GM19455 (cell line): ENCODE data around the gene ZDHHC19.
"Not testable (repeated sequence)": the region's sequence is repeated elsewhere in the genome, so short reads cannot be mapped to it uniquely, and the experiment has no call there.

ENCODE experiments used
- ATAC-seq: cut with Tn5 transposase; IDR thresholded peaks from one replicate; pipeline ENCODE4 v1.9.1; 2021; ENCODE audit not compliant: unreplicated experiment

The ZDHHC19 gene

DNA sequence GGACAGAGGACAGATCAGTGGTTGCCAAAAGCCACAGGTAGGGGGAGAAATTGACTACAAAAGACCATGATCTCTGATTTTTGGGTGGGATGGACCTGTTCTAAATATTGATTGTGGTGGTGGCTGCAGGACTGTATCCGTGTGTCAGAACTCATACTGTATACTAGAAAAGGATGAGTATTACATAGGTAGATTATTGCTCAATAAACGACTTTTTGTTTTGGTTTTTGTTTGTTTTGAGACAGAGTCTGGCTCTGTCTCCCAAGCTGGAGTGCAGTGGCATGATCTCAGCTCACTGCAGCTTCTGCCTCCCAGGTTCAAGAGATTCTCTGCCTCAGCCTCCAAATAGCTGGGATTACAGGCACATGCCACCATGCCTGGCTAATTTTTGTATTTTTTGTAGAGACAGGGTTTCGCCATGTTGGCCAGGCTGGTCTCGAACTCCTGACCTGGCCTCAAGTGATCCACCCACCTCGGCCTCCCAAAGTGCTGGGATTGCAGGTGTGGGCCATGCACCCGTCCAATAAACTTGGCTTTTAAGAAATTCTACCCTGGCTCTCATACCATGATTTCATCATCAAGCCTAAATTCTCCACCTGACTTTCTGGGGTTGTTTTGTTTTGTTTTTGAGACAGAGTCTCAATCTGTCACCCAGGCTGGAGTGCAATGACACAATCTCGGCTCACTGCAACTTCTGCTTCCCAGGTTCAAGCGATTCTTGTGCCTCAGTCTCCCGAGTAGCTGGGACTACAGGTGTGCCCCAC, 5.6 kb downstream of the ZDHHC19 start:
- ATAC-seq, result not testable (repeated sequence)

DNA sequence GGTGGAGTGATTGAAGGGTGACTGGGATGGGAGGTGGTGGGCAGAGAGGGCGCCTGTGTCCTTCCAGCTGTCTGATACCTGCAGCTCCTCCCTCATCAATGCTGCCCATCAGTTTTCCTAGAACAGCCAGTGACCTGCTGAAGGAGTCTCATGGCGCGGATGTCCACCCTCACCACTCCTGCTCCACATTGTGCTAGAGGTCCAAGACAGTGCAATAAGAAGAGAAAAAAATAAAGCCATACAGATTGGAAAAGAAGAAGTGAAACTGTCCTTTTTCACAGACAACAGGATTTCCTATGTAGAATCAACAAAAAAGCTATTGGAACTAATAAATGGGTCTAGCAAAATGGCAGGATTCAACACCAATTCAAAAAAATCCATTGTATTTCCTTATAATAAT, 7.4 kb downstream of the ZDHHC19 start:
- ATAC-seq, result no peak

DNA sequence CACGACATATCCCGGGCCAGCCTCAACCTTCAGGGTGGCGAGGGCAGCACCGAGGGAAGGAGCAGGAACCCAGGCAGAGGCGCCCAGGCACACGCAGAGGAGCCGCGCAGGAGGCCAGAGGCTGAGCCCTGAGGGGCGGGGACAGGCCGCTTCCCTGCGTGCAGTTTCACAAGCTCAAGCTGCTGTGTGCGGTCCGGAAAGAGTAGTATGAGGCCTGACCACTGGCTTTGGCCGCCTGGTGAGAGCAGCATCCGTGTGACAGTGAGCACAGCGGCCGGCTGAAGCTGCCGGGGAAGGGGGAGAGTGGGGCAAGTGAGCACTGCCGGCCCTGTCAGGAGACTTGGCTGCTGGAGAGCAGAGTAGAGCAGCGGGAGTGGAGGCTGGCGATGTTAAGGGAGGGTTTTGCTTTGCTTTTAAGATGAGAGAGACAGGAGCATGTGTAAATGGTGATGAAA, 8.7 kb downstream of the ZDHHC19 start:
- no peak for ATAC-seq

DNA sequence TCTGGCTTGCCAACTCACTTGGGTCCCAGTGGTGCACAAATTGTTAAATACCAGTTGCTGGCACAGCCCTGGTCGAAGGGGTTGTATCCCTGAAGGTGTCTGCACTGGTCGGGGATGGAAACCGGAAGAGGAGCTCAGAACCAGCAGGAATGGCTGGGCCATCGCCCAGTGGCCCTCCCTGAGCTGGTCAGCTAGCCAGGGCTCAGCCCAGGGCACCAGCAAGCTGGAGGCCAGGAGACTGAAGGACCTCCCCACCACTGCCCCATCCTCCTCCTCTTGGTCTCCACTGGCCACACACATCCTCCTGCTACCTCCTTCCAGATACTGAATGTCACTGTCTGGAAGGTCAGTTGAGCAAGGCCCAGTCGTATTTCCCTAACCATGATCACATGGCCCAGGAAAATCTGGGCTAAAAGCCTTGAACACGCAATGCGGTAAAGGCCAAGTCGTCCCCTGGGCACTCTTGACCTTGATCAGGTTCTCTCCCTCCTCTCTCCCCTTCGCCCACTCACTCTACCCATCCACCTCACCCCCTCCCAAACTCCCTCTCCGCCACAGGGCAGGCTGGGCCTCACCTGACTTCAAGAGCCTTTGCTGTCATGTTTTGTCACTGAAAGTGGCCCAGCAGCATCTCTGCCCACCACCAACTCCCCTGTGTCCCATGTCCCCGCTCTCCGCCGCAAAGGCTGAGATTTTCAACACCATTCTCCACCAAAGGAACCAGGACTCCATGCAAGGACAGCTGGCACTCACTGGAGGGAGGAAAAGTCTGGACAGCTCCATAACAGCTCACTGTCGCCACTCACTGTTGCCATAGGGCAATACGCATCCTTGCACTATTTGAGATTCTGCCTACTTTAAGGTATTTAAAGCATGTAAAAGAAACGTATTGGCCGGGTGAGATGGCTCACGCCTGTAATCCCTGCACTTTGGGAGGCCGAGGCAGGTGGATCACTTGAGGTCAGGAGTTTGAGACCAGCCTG, 12.1 kb downstream of the ZDHHC19 start:
- no peak for ATAC-seq

DNA sequence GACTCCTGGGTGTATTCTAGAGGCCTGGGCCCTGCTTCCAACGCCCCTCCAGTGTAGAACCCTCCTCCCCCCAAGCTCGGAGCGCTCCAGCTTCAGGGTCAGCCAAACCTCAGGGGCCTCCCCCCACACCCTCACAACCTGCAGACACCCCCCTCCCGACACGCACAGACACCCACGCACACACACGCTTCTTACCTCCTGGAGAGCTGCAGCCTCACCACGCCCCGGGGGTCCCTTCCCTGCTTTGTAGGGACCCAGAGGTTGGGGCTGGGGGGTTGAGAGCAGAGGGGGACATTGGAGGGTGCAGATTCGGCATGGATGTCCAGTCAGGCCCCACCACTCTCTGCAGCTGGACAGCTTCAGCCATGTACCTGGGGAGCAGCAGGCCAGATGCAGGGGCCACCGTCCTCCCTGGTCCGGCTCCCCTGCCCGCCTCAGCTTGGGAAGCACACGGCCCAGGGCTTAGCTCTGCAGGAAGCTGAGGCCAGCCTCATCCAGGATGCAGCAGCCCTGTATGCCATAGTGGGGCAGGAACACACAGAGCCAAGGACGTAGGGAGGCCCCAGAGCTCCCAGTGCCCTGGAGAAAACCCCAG, 13.0 kb downstream of the ZDHHC19 start:
- no peak for ATAC-seq

DNA sequence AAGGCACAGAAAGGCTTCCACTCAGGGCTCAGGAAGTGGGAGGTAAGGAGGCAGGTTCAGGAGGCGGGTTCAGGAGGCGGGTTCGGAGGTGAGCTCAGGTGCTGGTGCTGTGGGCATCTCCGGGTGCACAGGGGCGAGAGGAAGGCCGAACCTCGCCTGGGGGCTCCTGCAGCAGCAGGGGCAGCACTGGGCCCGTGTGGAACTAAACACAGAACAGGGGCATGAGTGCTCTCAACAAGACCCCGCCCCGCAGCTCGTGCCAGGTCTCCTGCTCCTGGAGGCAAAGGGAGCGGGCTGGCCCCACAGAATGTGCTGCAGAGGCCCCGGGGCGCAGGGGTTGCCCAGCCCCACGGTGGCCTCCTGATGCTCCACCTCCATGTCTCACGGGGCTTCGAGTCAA, 13.7 kb downstream of the ZDHHC19 start:
- ATAC-seq, result no peak

DNA sequence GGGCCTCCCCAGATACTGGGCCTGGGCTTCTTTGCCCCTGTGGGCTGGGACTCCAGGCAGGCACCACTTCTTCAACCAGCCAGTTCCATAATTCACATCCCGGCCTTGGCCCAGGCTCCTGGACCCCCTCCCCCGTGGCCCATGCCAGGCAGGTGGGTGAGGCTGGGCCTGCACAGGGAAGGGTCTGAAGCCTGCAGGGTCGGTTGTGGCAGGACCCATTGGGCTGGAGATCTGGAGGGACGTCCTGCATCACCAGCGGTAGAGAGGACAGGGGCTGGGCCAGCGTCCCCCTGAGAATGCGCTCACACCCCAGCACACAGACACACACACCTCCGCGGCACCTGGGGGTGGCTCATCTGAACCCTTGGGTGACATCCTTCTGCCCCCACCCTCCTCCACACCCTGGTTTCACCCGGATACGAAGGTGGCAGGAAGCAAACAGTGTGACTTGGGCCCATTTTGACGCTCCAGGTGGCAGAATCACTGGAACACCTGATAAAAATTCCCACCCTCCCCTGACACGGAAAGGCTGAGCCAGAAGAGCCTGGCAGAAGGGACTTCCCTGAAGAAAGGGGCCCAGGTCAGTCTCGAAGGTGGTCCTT, 15.4 kb downstream of the ZDHHC19 start:
- no peak for ATAC-seq

DNA sequence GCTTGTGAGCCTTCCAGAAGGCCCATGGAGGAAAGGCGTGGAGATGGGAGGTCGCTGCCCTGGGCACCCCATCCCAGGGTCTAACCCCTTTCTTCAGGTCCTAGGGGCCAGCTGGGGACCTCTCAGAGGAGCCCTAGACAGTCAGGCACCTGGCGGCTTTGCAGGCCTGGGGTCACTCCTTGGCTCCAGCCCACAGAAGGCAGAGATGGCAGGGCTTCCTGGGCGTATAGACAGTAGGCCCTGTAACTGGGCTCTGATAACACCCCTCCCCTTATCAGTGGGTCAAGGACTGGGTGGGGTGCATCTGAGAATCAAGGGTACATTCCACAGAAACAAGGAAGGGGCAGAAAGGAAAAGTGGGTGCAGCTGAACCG, 16.7 kb downstream of the ZDHHC19 start:
- no peak for ATAC-seq

DNA sequence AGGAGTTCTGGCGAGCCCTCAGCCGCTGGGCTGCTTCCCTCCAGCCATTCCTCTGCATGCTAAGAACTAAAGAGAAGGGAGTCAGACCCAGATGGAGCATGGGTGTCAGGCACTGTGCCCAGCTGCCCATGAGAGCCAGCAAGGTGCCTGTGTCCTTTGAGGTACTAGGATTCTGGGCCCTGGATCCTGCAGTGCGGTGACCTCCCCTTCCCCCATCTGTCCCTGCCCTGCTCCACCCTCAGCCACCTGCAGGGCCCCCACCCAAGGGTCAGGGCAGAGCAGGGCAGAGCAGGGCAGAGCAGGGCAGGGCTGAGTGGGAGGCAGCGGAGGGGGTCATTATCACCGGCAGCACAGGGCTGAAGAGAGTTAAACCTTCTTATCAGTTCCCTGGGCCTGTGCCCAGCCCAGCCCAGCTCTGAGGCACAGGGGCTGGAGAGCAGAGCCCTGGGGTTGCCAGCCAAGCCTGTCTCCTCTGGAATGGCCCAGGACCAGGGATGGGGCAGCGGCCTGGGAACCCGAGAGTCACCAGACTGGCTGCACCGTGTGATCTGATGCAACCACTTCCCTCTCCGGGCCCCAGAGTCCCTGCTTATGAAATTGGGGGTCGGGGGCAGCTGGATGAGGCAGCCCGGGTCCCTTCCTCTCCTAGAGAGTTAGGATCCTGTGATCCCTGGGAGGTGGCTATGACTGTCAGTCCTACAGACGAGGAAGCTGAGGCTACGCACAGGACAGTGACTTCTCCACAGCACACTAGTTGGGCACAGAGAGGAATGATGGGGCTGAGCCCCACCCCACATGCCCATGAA, 17.3 kb downstream of the ZDHHC19 start:
- ATAC-seq, result no peak

DNA sequence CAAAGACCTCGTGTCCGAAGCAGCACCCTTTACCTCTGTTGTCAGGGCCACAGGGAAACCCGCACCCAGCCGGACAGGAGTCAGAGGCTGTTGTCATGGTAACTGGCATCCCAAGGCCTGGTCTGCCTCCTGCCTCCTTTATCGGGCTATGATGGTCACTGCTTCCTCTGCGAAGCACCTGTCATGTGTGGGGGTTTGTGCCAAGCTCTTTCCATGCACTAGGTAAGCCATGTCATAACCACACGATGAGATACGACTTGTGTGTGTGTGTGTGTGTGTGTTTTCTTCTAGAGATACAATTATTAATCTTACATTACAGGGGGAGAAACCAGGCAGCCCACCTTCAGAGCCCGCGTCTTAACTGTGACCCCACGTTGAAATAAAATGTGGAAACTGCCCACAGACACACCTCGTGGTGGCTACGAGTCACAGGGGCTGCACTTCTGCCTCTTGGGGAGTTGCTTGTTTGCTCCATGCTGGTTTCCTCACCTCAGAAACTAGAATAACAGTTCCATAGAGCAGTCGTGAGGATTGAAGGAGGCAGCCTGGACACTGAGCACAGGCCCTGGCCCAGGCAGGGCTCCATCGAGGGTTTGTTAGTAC, 18.0 kb downstream of the ZDHHC19 start:
- ATAC-seq, result no peak

DNA sequence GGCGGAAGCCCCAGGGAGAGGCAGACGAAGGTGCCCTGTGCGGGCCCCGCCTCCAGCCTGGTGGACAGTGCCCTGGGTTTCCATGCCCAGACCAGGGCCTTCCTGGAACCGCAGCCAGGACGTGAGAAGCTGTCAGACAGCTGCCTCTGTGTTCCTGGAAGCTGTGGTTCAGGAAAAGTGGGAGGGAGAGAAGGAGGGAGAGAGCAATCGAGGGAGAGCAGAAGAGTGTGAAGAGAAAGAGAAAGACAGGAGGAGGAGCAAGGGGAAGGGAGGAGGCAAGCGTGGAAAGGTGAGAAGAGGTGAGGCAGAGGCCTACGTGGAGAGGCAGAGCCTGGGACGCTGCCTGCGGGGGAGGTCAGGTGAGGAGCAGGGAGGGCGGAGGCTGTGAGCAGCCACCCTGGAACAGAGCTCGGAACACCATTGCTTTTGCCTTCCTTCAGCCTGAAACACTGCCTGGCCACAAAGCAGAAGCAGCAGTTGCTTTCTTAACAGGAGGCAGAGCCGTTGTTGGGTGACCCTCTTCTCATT, 18.6 kb downstream of the ZDHHC19 start:
- ATAC-seq, result no peak

DNA sequence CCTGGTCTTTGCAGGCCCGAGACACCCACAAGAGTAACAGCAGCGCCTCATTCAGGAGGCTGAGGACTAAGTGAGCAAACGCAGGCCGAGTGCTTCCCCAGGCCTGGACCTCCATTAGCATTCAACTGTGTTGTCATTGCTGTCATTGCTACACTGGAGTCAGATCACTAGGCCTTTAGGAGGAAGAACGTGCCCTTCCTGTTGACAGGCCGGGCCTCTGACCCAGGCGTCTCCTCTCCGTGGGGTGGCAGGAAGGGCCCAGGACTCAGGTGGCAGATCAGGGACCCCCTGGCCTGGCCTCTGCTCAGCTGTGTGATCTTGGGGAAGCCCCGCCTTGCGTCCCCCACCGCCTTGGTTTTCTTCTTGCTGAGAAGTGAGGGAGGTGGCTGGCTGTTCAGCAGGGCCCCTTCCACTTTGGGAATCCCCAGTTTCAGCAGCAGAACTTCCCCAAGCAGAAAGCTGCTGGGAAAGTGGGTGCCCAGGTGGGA, 19.1 kb downstream of the ZDHHC19 start:
- ATAC-seq, result no peak

DNA sequence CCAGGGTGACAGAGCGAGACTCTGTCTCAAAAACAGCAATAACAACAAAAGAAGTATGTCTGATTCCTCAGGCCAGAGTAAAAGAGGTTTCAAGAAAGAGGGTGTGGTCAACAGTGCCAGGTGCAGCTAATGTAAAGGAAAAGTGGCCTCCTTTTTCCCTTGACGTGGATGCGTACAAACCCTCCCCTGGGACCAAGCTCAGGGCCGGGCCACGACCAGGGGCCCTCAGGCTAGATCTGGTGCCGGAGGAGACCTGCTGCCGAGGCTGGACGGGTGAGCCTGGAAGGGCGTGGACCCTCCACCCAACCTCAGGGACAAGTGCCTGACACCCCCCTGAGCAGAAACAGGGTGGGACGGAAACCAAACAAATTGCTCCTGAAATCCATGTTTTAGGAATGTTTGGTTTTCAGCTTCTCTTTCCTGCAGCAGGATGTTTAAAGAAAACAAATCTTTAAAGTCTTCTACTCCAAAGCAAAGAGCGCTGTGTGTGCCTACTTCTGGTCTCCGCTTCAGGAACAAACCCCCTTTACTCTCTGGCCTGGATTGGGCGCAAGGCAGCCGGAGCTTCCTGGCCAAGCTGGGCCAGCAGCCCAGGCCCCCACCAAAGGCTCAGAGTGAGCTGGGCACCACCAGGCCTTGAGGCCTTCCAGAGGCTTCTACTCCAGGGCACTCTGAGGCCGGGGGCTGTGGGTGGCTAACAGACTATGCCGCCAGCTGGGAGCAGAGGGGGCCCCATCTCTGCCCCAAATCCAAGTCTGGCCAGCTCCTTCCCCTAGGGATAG, 21.4 kb downstream of the ZDHHC19 start:
- ATAC-seq, result no peak

DNA sequence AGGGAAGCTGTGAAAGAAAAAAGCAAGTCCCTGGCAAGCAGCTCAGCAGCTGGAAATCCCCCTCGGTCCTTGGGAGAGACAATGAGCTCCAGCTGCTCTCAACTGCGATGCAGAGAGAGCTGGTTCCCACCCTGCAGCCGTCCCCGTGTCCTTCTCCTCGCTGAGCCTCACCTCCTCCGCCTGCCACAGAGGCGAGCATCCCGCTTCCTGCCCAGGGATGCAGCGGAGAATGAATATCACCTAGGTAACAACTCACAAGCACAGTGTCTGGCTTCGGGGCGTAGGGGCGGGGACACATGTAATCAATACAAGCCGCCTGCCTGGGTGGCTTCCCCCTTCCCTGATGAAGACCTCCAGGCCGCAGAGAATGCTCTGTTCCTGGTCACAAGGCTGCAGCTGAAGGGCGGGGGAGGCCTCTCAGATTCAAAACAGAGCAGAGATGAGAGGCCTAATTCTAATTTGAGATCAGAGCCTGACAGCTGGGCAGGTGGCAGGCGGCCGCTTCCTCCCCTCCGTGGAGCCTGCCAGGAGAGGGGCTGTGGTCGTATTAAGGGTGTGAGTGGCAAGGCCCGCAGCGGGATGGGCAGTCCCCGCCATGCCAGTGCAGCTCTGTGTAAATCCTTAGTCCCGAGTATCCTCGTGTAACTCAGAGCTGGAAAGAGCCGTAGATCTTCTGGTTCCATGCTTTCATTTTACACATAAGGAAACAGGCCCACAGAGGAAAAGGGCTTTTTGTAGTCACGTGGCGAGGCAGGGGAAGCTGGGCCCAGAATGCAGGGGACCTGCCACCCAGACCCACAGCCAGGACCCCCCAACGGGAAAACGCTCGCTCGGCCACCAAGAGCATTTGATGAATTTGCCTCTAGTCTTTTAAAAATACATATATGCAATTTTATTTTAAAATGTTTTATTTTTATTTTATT, 24.3 kb downstream of the ZDHHC19 start:
- ATAC-seq, result no peak

DNA sequence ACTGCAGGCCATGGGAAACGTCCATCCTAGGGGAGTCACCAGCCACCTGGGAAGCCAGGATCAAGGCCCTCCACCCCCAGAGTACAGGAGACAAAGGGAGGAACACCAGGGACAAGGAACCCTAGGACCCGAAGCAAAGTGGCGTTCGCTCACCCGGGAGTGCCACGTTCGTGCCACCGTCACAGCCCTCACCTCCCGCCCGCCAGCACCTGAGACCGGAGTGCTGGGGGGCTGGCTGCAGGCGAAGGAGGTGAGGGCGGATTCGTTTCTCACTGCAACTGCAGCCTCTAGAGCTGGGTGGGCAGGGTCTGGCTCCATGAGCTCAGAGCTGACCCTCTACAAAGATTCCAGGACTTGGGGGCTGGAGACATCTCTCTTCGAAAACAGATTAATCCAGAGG, 26.3 kb downstream of the ZDHHC19 start:
- no peak for ATAC-seq

DNA sequence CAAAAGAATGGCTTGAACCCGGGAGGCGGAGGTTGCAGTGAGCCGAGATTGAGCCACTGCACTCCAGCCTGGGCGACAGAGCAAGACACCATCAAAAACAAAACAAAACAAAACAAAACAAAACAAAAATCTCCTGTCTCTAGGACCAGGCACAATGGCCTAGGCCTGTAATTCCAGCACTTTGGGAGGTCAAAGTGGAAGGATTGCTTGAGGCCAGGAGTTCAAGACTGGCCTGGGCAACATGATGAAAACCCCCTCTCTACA, 27.1 kb downstream of the ZDHHC19 start:
- ATAC-seq, result not testable (repeated sequence)

DNA sequence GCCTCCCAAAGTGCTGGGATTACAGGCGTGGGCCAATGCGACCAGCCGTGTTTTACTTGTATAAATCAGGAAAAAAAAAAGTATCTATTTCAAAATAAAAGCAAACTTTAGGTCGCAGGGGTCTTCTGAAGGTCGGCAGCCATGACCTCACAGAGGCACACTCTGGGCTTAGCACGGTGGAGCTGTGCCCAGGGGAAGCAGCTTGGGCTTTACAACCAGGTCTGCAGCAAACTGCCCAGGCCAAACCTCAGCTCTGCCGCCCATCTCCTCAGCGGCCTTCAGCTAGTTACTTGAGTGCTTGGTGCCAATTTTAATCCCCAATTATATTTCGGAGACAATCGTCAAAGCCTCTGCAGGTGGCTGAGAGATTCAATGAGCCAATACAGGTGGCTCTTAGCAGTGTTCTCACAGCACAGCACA, 30.1 kb downstream of the ZDHHC19 start:
- no peak for ATAC-seq

DNA sequence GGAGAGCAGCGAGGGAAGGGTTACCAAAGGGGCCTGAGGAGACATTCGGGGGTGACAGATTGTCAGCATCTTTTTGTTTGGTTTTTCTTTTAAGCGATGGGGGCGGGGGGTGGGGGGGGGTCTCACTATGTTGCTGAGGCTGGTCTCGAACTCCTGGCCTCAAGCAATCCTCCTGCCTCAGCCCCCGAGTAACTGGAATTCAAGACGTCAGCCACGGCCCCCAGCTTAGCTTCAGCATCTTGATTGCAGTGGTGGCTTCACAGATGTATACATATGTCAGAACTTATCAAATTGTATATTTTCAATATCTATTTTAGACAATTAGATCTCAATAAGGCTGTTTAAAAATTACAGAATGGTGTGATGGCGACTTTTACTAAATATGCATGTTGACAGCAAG, 30.9 kb downstream of the ZDHHC19 start:
- no peak for ATAC-seq
